HG02759 (cell line): Measurements from ENCODE around the gene SPTB.
A peak's percentile ranks its signal among the peaks of the same experiment; 100 is the strongest.

Source experiments
- ATAC-seq: cut with Tn5 transposase; IDR thresholded peaks from one replicate; pipeline ENCODE4 v1.9.1; 2021; ENCODE audit warnings: mild to moderate bottlenecking, moderate library complexity; ENCODE audit not compliant: unreplicated experiment

The SPTB gene

DNA sequence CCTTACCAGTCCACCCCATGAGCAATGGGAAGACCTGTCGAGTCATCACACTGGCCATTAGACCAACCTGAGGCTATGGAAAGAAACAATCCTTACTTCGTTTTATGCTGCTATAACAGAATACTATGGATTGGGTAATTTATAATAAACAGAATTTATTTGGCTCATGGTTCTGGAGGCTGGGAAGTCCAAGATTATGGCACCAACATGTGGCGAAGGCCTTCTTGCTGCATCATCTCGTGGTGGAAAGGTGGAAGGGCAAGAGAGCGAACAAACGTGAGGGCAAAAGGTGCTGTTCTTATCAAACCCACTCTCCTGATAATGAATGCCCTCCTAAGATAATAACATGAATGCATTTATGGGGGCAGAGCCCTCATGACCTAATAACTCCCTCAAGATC is 9.6 kb upstream of the SPTB start:
- no peak for ATAC-seq

DNA sequence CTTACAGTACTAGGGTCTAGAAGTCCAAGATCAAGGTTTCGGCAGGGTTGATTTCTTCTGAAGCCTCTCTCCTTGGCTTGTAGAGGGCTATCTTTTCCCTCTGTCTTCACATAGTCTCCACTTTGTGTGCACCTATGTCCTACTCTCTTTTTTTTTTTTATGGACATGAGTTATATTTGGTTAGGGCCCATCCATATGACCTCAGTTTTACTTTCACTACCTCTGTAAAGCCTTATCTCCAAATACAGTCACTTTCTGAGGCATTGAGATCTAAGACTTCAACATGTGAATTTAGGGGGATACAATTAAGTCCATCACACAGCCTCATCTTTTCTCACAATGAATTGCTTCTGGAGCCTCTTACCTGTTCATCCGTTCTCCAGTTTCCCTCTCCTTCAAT is 5.9 kb upstream of the SPTB start:
- ATAC-seq: no peak

DNA sequence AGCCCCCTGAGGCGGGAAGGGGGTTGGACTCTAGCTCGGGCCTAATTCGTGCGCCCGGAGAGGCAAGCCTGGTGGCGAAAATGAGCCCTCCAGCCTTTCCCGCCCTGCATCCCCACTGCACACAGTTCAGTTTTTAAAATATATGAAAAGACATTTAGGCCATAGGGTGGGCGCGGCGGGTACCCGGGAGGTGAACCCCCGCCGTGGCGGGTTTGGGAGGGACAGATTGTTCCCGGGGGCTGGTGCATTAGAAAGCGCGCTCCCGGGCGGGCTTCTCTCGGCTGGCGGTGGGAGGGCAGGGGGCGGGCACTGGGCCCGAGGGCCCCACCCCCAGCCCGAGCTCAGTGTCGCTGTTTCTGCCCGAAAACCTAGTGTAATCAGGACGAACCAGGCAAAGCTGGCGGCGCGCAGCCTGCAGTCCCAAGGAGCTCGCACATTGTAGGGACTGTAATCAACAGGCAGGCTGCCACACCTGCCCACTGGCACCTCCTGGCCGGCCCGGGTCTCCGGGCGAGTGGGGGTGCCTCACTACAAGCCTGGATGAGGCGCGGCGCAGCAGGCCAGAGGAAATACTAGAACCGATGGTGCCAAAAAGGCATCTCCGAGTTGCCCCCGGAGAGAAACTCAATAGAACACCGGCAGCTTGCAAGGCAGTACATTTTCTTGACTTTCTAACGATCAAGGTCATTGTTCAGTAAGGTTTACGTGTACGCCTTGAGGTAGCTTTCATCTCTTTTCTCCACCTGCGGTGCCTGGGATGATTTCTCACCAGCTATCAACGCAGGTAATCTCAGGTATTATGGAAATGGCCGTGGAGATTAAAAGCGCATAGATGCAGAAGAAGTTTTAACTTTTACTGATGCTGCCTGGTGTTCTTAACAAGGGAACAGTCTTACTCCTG is 764 bp upstream of the SPTB start:
- ATAC-seq: peak; percentile 72

DNA sequence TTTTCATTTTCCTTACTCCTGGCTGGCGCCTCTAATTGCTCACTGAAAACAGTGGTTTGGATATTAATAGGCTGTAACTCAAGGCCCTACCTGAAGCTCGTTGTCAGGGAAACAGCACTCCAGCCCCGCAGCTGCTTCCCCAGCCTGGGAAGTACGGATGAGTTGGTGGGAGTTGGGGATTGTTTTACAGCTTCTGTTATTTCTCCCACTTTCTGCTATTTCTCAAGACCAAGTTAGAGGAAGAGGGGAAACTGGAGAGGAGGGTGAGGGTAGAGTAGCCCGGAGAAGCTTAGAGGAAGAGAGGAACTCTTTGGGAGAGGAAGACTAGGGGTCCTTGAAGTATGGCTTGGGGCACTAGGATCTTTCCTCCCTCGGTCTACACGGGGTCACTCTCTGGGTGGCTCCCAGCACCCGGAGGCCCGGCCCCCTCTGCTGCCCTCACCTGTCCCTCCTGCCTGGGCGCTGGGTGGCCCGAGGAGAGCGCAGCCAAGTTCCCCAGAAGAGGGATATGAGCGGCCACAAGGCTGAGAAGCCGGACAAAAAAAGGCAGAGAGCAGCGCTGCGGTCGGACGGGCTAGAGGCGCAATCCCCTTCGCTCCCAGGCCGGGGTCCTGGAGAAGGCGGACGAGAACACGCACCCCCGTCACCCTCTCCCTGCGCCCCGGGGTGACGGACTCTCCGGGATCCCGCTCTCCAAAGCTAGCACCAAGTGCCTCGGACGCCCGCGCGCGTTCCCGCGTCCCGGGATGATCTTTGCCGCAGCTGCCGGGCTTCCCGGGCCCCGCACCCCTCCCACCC is 671 bp downstream of the SPTB start:
- ATAC-seq: peak; percentile 7

DNA sequence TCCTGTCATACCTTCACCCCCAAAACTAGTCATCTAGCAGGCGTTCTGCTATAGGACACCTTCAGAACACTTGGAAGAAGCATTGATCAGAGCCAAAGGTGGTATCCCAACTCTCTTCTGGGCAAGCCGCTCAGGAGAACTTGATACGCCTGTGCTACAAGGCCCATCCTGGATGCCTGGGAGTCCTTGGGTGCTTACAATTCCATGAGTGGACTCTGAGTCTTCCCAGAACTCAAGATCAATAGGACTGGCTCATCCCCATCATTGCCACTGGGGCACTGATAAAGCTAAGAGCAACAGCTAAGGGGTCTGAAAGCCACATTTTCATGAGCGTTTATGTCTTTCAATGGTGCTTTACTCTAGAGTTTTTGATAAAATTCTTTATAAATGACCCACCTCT is 1.9 kb downstream of the SPTB start:
- ATAC-seq: no peak

DNA sequence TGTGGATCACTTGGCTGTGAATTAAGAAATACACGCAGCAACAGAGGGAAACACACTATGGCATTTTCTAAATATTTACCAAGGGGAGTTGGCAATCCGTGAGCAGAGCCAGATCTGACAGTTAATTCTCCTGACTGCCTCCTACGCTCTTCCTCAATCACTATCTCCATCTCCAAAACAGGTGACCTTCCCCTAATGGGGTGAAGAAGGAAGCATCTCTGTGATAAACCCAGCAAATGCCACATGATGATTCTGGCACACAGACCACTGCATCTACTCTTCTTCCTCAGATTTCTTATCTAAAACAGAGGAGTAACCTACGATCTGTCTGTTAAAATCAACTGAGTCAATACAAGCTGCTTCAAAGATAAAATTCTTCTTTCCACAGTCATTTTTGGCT is 4.4 kb downstream of the SPTB start:
- ATAC-seq: no peak

DNA sequence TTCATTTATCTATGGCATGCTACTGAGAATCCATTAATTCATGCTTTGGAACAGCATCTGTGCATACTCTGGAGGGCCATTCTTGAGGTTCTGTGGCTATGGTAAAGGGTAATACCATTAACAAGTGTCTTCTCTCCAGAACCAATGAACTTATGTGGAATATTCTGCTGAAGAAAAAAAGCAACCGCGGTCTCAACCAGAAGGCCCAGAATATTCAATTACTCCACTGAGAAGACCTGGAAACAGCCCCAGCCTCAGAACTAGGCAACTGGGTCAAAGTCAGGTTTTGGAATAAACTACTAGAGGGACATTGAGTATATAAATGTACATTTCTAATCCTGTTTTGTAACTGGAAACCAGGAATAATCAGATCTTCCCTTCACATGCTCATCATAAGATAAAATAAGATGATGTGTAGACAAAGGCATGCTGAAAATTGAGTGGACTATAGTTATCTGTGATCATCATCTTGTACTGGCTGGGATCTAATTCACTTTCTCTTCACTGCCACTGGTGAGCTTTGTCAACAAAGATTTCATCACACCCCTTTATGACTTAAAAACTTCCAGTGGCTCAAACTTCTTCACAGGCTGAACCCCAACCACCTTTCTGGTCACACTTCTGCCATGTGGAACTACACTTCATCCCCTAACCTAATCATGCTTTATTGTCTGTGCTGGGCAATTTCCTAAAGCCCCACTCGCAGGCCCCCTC is 6.0 kb downstream of the SPTB start:
- no peak for ATAC-seq

DNA sequence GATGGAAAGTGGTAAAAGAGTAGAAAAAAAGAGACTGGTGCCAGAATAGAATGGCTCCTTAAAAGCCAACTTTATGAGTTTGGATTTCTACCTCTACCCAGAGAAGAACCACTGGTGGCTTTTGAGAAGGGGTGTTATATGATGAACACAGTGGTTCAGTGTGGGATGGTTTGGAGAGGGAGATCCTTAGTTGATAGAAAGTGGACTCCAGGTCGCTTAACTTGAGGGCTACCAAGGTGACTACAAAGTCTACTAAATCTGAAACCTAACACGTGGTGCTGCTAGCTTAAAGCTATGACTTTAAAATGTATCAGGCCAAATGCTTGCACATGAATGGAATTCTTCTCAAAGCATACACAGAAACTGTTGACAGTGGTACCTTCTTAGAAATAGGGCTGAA is 8.4 kb downstream of the SPTB start:
- no peak for ATAC-seq

DNA sequence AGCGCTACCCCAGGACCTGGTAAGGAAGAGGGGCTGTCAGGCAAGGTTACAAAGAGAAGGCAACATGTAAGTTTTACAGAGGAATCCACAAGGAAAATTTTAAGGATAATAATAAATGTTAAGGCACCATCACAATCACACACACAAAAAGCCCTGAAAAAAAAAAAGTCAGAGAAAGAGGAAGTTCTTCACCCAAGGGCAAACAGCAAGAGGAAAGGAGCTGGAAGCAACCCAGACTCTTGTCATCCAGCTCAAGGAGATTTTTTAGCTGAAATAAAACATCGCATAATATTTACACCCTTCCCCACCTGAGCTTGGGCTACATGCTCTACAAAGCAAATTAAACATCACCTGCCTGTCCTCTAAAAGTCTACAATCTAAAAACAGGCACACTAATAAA is 9.5 kb downstream of the SPTB start:
- no peak for ATAC-seq

DNA sequence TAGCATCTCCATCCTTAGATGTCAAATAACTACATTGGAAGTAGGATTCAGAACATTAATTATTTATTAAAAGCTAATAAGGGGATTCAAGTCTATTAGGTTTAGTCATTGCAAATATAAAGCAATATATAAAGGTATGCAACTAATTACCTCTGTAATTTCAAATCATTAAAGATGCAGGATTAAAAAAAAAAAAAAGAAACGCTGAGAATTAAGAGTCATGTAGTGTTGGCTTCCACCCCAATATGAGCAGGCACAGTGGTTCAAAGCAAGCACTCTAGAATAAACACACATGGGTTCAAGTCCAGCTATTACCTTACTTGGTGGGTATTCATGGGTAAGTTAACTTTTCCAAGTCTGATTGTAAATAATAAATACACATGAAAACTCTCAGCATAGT is 10.9 kb downstream of the SPTB start:
- ATAC-seq: no peak

DNA sequence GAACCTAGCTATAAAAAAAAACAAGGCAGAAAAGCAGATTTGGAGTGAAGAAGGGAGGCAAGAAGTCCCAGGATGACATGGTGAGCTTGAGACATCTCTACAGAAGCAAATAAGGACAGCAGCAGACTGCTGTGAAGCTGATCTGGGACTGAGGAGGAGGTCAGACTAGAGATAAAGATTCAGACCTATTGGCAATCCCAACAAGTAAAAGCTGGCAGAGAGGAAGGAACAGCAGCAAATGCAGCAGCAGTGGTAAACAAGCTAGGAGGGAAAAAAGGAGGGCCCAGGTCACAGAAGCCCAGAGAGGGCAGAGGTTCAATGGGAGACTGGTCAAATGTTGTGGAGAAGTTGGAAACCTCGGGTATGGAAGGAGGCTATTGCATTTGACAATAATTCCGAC is 11.3 kb downstream of the SPTB start:
- ATAC-seq: no peak

DNA sequence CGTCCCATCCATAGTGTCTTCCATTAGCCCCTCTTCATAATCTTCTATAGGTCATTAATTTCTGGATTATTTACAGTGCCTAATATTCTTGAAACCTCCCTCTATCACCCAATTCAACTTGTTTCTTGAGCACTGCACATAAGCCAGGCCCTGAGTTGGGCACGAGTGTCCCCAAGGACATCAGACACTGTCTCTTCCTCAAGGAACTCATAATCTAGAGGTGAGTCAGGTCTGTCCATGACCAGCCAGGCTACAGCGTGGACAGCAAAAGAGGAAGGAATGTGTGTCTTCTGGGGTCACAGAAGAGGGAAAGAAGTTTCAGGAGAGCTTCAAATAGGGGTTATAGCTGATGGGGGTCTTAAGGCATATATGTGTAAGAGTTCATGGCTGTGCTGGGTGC is 12.5 kb downstream of the SPTB start:
- no peak for ATAC-seq

DNA sequence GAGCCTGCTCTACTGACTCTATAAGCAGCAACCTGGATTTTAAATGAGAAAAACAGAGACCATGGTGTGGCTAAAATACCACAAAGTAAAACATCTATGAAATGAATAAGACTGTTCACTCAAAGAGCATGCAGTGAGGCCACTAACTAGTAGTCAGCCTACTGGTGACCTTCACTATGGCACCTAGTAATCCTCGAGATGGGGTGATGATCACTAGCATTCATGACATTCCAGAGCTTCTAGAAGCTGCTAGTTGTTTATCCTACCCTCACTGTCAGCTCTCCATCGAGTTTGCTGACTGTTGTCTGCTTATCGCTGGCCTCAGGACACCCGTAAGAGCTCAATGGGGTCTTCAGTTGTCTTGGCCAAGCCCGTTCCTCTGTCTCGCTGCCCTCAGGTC is 13.7 kb downstream of the SPTB start:
- no peak for ATAC-seq

DNA sequence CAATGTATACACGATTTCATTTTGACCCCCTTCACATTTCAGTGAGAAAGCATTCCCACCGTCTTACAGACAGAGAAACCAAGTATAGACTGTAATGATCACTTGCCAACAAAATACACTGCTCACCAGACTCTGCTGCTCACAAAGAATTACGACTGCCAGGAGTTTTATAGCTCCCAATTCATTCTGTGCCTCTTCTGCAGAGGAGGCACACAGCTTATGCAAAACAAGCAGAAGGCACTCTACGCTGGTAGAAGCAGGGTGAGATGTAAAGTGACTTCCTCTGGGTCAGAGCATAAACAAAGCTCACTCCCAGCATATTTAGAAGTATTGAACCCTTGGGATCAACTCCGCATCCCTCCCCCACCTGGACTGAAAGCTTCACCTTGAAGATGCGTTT is 14.6 kb downstream of the SPTB start:
- no peak for ATAC-seq

DNA sequence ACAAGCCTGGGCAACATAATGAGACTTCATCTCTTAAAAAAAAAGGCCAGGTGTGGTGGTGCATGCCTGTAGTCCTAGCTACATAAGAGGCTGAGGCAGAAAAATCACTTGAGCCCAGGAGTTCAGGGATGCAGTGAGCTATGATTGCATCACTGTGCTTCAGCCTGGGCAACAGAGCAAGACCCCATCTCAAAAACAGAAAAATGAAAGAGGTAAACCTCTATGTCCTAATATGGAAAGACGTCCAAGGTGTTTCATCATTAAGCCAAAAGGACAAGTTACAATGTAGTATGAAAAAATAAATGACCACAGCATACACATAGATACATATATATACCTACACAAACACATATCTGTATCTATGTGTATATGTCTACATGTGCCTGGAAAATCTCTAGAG is 15.4 kb downstream of the SPTB start:
- ATAC-seq: no peak

DNA sequence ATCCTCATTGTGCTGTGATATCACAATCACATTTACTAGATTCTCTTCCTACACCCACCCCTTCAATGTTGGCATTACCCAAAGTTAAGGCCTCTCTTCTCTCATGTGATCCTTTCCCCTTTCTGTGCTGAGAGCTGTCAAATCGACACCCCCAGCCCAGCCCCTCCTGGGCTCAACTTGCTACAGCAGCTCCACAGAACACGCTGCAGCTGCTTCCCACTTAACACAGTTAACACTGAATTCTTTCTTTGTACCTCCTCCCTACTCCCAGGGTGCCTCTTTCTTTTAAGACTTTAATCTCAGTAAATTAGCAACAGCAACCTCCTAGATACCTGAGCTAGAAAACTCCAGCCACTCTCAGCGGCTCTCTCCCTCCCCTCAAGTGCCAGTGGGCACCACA is 17.8 kb downstream of the SPTB start:
- ATAC-seq: no peak

DNA sequence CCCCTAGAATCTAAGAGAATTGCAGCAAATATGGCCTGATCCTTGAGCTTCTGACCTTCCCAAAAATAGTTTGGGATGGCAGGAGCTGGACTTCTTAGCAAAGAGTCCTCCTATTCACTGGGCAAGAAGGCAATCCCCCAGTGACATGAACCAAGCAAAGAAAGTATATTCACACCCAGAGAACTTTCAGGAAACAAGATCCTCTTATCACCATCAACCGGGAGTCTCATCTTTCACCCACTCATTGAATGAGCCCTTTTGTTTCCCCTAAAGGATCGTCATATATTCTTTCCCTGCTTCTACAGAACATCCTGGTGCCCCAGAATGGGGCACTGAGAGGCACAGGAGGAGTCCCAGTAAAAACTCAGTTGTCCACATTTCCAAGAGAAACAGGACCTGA is 19.7 kb downstream of the SPTB start:
- no peak for ATAC-seq

DNA sequence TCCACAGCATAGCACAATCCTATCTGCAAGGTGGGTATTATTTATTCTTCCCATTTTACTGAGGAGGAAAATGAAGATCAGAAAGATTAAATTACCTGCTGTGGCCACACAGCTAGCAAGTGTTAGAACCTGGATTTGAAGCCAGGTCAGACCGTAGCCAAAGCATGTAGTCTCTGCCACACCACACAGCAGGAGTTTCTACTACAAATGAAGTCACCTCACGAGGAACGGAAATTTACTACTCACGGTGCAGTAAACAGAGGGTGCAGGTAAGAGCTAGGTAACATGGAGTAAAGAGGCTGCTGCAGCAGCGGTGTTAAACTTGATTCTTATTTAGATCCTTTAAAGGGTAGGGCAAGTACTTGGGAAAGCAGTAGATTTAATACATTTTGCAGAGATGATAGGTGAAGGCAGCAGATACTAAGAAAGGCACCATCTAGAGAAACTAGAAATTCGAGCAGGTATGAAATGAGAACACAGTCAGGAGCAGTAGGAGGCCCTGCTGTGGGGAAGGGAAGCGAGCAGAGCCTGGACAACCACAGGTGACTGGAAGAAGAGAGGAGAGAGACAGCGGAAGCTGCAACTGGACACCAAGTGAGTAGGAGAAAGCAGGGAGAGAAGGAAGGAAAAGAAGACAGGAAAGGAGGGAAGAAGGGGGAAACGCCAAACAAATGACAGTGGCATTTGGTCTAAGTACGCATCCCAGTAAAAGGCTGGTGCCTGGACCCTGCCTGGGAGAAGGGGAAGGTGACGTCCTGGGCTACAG is 21.5 kb downstream of the SPTB start:
- no peak for ATAC-seq

DNA sequence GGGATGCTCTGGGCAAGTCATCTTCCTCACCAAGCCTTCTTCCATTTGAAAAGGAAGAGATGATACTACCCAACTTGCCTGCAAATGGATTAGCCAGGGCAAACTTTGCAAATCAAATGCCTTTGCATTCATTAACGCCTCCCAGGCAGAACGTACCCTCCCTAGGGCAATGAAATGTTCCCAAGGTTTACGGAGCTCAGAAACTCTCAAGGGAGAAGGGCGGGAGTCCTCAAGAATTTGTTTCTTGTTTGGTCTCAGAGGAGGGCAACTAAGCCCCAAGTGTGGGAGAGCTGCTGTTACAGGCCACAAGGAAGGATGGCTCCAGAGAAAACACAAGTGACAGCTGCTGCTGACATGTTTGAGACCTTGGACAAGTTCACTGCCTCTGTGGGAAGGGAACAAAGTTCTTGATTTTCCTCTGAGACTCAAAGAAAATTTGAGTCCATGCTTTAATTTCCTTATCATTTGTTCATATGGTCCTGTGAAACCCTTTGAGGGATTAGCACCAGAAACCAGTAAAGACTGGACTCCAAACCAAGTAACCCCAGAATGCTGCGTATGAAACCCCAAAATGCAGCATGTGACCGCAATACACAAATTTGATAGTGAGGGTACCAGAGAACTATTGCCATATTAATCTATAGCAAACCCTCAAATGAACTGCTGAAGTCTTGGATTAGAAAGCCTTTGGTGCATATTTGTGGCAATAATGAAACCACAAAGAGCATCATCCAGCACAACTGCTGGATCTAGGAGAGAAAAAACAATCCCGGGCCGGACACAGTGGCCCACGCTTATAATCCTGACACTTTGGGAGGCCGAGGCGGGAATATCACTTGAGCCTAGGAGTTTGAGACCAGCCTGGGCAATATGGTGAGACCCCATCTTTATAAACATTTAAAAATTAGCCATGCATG is 22.9 kb downstream of the SPTB start:
- no peak for ATAC-seq
